CD14-positive monocyte (primary cell): ENCODE measurements around the gene ATP5PD. TPM values are rescaled to one million over a fixed set of nuclear protein-coding genes. Genes with fewer than 3 reads are reported as not detected.

Experiments used
- DNase-seq, 3 donors: peaks; one replicate each; pipeline ENCODE4 v3.0.0-alpha.2; 2011 to 2022
- H2AFZ ChIP-seq: 2 replicates; pipeline ENCODE4 v1.6.0; 2012; ENCODE audit warnings: mild to moderate bottlenecking, low read depth, low read length, inconsistent platforms; ENCODE audit not compliant: insufficient read depth, poor library complexity, severe bottlenecking
- H3K27ac ChIP-seq, 2 donors: 1 replicate in 1 of 2; 2 replicates in 1 of 2; pipeline ENCODE4 v1.5.1; 2012 to 2013; ENCODE audit warnings: low read length in 2 of 2, control low read depth in 1 of 2, inconsistent platforms in 1 of 2, low read depth in 1 of 2, mild to moderate bottlenecking in 1 of 2
- H3K27me3 ChIP-seq, 2 donors: one replicate each; pipeline versions ENCODE4 v1.6.0 to v1.6.1; 2011 to 2013; ENCODE audit warnings: low read length in 2 of 2; ENCODE audit not compliant: control insufficient read depth in 2 of 2, insufficient read depth in 2 of 2
- H3K36me3 ChIP-seq, 2 donors: replicated peaks in 1 of 2; 1 replicate in 1 of 2; 2 replicates in 1 of 2; pipeline versions ENCODE4 v1.5.1 to v1.6.1; 2012 to 2013; ENCODE audit warnings: low read length in 2 of 2, control low read depth in 1 of 2, inconsistent platforms in 1 of 2, mild to moderate bottlenecking in 1 of 2; ENCODE audit not compliant: insufficient read depth in 2 of 2, control insufficient read depth in 1 of 2
- H3K4me1 ChIP-seq, 2 donors: 1 replicate in 1 of 2; 2 replicates in 1 of 2; pipeline versions ENCODE4 v1.5.1 to v1.6.1; 2012 to 2013; ENCODE audit warnings: low read length in 2 of 2, control low read depth in 1 of 2, inconsistent platforms in 1 of 2, mild to moderate bottlenecking in 1 of 2, moderate library complexity in 1 of 2; ENCODE audit not compliant: insufficient read depth in 2 of 2, control insufficient read depth in 1 of 2
- H3K4me2 ChIP-seq: replicated peaks from 2 replicates; pipeline ENCODE3; 2012; ENCODE audit warnings: low read length, moderate library complexity, mild to moderate bottlenecking; ENCODE audit not compliant: poor library complexity, severe bottlenecking; ENCODE audit errors: extremely low read depth
- H3K4me3 ChIP-seq, 3 experiments: fragments of 200-600 bp in 1 of 3; sonication (generic) in 1 of 3; replicated peaks in 1 of 3; 1 replicate in 2 of 3; 2 replicates in 1 of 3; pipeline ENCODE4 v1.5.1; 2011 to 2013; ENCODE audit warnings: low read length in 3 of 3, mild to moderate bottlenecking in 3 of 3, control low read depth in 2 of 3, low read depth in 2 of 3, inconsistent platforms in 1 of 3, moderate library complexity in 1 of 3
- H3K79me2 ChIP-seq: 2 replicates; pipeline ENCODE4 v1.6.0; 2012; ENCODE audit warnings: mild to moderate bottlenecking, control low read depth, inconsistent platforms, low read length, moderate library complexity; ENCODE audit not compliant: insufficient read depth
- H3K9ac ChIP-seq: 2 replicates; pipeline ENCODE4 v1.6.0; 2017; ENCODE audit warnings: low read length, mild to moderate bottlenecking; ENCODE audit not compliant: insufficient read depth, poor library complexity, severe bottlenecking
- H3K9me3 ChIP-seq, 2 donors: replicated peaks in 1 of 2; 1 replicate in 1 of 2; 2 replicates in 1 of 2; pipeline versions ENCODE4 v1.5.1 to v1.6.1; 2012 to 2013; ENCODE audit warnings: low read length in 2 of 2, control low read depth in 1 of 2; ENCODE audit not compliant: control insufficient read depth in 1 of 2, insufficient read depth in 1 of 2
- H4K20me1 ChIP-seq: 2 replicates; pipeline ENCODE4 v1.6.0; 2012; ENCODE audit warnings: mild to moderate bottlenecking, low read length, control low read depth, moderate library complexity; ENCODE audit not compliant: insufficient read depth
- H3K27ac Mint-ChIP-seq, 7 donors: one replicate each; pipeline ENCODE4 v1.8.0; 2020; ENCODE audit warnings: mild to moderate bottlenecking in 7 of 7, mixed read lengths in 7 of 7, moderate library complexity in 6 of 7, inconsistent platforms in 2 of 7
- H3K27me3 Mint-ChIP-seq, 3 donors: one replicate each; pipeline ENCODE4 v1.8.0; 2021 to 2022; ENCODE audit warnings: low read depth in 3 of 3, mild to moderate bottlenecking in 3 of 3, mixed read lengths in 3 of 3, moderate library complexity in 3 of 3, inconsistent platforms in 1 of 3
- H3K36me3 Mint-ChIP-seq, 2 donors: one replicate each; pipeline ENCODE4 v1.8.0; 2020; ENCODE audit warnings: mixed read lengths in 2 of 2, inconsistent platforms in 1 of 2, mild to moderate bottlenecking in 1 of 2
- H3K4me1 Mint-ChIP-seq: one replicate; pipeline ENCODE4 v1.8.0; 2020; ENCODE audit warnings: mild to moderate bottlenecking, mixed read lengths
- H3K4me3 Mint-ChIP-seq, 2 donors: one replicate each; pipeline ENCODE4 v1.8.0; 2020; ENCODE audit warnings: mild to moderate bottlenecking in 2 of 2, mixed read lengths in 2 of 2, moderate library complexity in 1 of 2
- H3K9me3 Mint-ChIP-seq, 7 donors: one replicate each; pipeline ENCODE4 v1.8.0; 2020 to 2022; ENCODE audit warnings: mixed read lengths in 7 of 7, mild to moderate bottlenecking in 6 of 7, moderate library complexity in 6 of 7, inconsistent platforms in 2 of 7
- CTCF ChIP-seq: fragments of 200-600 bp; IDR thresholded peaks from one replicate; pipeline ENCODE4 v1.8.0; 2022; ENCODE audit warnings: antibody characterized with exemption, mild to moderate bottlenecking
- WGBS: methylation state at CpG from one replicate; pipeline ENCODE4 v1.1.5; 2013; ENCODE audit warnings: missing lambda C conversion rate; ENCODE audit not compliant: insufficient coverage; 5-methylcytosine and 5-hydroxymethylcytosine counted together
- intact Hi-C, 2 donors: fragments of 100-400 bp; cut with micrococcal nuclease; formaldehyde crosslinking; loops; one replicate each; pipeline versions ENCODE4 v1.15.0 to v1.15.1; 2023
- polyA plus RNA-seq, 3 donors: library from polyadenylated mRNA; depleted of rRNA in 1 of 3; unstranded in 2 of 3; stranded (reverse) in 1 of 3; fragments of 300-500 nt in 2 of 3; fragments of >200 nt in 1 of 3; fragmentation: Illumina TruSeq in 2 of 3; gene quantifications; 1 replicate in 2 of 3; 2 replicates in 1 of 3; pipeline ENCODE4 v1.2.3, GENCODE V29; 2012 to 2021

Gene ATP5PD
- polyA plus RNA-seq, 3 donors, result 139 to 451 (median 437) TPM

DNA sequence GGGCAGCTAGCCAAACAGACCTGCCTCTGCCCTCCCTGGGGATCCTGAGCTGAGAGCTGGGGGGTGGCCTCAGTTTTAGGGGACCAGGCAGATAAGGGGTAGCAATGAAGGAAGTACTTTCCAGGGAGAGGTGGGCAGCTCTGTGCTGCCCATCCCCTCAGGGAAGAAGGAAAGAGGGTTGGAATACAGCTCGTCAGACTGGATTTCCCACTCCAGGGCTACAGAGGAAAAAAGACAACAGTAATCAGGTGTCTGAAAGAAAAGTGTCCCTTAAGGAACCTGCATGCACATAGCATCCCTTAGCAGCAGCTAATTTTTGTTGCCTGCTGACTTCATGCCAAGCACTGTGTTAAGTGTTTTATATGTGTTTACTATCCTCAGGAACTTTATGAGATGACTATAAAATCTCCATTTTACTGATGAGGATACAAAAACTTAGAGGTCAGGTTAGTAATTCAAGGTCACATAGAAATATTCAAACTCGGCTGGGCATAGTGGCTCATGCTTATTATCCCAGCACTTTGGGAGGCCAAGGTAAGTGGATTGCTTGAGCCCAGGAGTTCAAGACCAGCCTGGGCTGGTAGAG, 37.5 kb downstream of the ATP5PD start:
- Histone ChIP-seq H2AFZ (no peak overlapping the region), H3K36me3 (no peaks in the 10 kb centered on the region), H3K4me3 (no peak overlapping the region), H4K20me1 (peaks cover 11% of the 10 kb centered on the region), H3K4me1 (peaks cover 17 to 22% of the 10 kb centered on the region in 2 donors), H3K27me3 (no peaks in the 10 kb centered on the region), H3K27ac (no peak overlapping the region), H3K9ac (no peak overlapping the region), H3K79me2 (peaks cover 11% of the 10 kb centered on the region), H3K9me3 (no peaks in the 10 kb centered on the region), H3K4me2 (no peak overlapping the region)
- Mint-ChIP-seq H3K27ac (no peak overlapping the region), H3K4me1 (peaks cover 17% of the 10 kb centered on the region), H3K36me3 (peaks cover 0 to 2% of the 10 kb centered on the region in 2 donors), H3K27me3 (peaks cover 3 to 10% (median 8%) of the 10 kb centered on the region in 3 donors), H3K9me3 (no peaks in the 10 kb centered on the region), H3K4me3 (no peak overlapping the region)
- intact Hi-C loops, result loop anchor here in 1 of 2 donors (5.0 kb wide), 1 partner anchor 47 kb away; no protein-coding TSS in a partner anchor
- TF ChIP-seq CTCF, result no peak
- WGBS, result 100% methylated on average over 1 of the region's 2 CpGs
- DNase-seq, result no peak

- H3K4me3 Mint-ChIP-seq, result no peak overlapping the region
- peaks cover 4 to 10% (median 6%) of the 10 kb centered on the region in 3 donors for H3K27me3 Mint-ChIP-seq
- H3K36me3 ChIP-seq, result no peaks in the 10 kb centered on the region
- no peak overlapping the region for H3K9ac ChIP-seq
- no peaks in the 10 kb centered on the region for H3K9me3 ChIP-seq
- H3K27ac Mint-ChIP-seq, result no peak overlapping the region
- H4K20me1 ChIP-seq, result peaks cover 7% of the 10 kb centered on the region
- DNase-seq, result no peak
- no peaks in the 10 kb centered on the region for H3K9me3 Mint-ChIP-seq
- peaks cover 9% of the 10 kb centered on the region for H3K4me1 Mint-ChIP-seq
- 100% methylated on average over 1 of the region's 6 CpGs for WGBS
- H3K27ac ChIP-seq, result no peak overlapping the region
- no peak overlapping the region for H3K4me3 ChIP-seq
- no peak overlapping the region for H3K4me2 ChIP-seq
- peaks cover 7% of the 10 kb centered on the region for H3K79me2 ChIP-seq
- intact Hi-C loops, result loop anchor here in 1 of 2 donors (5.0 kb wide), 1 partner anchor 46 kb away; no protein-coding TSS in a partner anchor
- H2AFZ ChIP-seq, result no peak overlapping the region
- H3K27me3 ChIP-seq, result no peaks in the 10 kb centered on the region
- no peak for TF ChIP-seq CTCF
- H3K4me1 ChIP-seq, result peaks cover 11 to 15% of the 10 kb centered on the region in 2 donors
- no peaks in the 10 kb centered on the region for H3K36me3 Mint-ChIP-seq
Measured at GRCh38 chr17:75008373-75008772, 38.4 kb downstream of the ATP5PD start.
